Muscle of leg (tissue), 11 donors: ENCODE data around the gene UBQLN1. TPM values are rescaled to one million over a fixed set of nuclear protein-coding genes. Genes with fewer than 3 reads are reported as not detected.

Experiments used
- DNase-seq: peaks from one replicate; pipeline ENCODE4 v3.0.0; 2013
- H3K27ac ChIP-seq: one replicate; pipeline ENCODE4 v1.5.1; 2013; ENCODE audit warnings: mild to moderate bottlenecking, low read length, control low read depth
- H3K27me3 ChIP-seq: one replicate; pipeline ENCODE4 v1.6.1; 2013; ENCODE audit warnings: low read length; ENCODE audit not compliant: control insufficient read depth, insufficient read depth
- H3K36me3 ChIP-seq: one replicate; pipeline ENCODE4 v1.6.1; 2013; ENCODE audit warnings: low read length; ENCODE audit not compliant: control insufficient read depth, insufficient read depth
- H3K4me1 ChIP-seq: one replicate; pipeline ENCODE4 v1.6.1; 2013; ENCODE audit warnings: low read length; ENCODE audit not compliant: control insufficient read depth, insufficient read depth
- H3K4me3 ChIP-seq: one replicate; pipeline ENCODE4 v1.5.1; 2013; ENCODE audit warnings: low read length, control low read depth
- H3K9me3 ChIP-seq: replicated peaks from 2 replicates; pipeline ENCODE4 v1.6.1; 2013; ENCODE audit warnings: low read depth, low read length; ENCODE audit not compliant: control insufficient read depth
- WGBS: methylation state at CpG from one replicate; pipeline ENCODE4 v1.1.5; 2013; ENCODE audit warnings: missing lambda C conversion rate; ENCODE audit not compliant: insufficient coverage; 5-methylcytosine and 5-hydroxymethylcytosine counted together
- polyA plus RNA-seq, 8 donors: library from polyadenylated mRNA; unstranded; fragments of 120-200 nt; gene quantifications; one replicate each; pipeline versions ENCODE4 v1.2.1 to v1.2.3, GENCODE V29; 2013; ENCODE audit warnings: inconsistent platforms in 1 of 8, low replicate concordance in 1 of 8; ENCODE audit not compliant: insufficient read length in 8 of 8, insufficient read depth in 1 of 8
- total RNA-seq: library from RNA; stranded (reverse); fragments of 120-200 nt; gene quantifications from one replicate; pipeline ENCODE4 v1.2.4, GENCODE V29; 2013

UBQLN1 gene
- total and polyA plus RNA-seq, 9 donors = 56.3 to 81.8 (median 68.0) TPM

GRCh38 chr9:83665580-83666200 lies 42.1 kb downstream of the UBQLN1 start:
- H3K4me3 ChIP-seq = no peak overlapping the region
- no peaks in the 10 kb centered on the region for H3K4me1 ChIP-seq
- H3K36me3 ChIP-seq = peaks cover 29% of the 10 kb centered on the region
- peak overlapping the region; percentile 16 for H3K27ac ChIP-seq
- peak; percentile 16 for DNase-seq
- H3K27me3 ChIP-seq = no peaks in the 10 kb centered on the region
- no peaks in the 10 kb centered on the region for H3K9me3 ChIP-seq
- no CpG with 5 or more reads among the region's 5 CpGs for WGBS

GRCh38 chr9:83662933-83663332 lies 44.8 kb downstream of the UBQLN1 start:
- H3K9me3 ChIP-seq = no peaks in the 10 kb centered on the region
- H3K4me3 ChIP-seq = no peak overlapping the region
- DNase-seq = no peak
- no peaks in the 10 kb centered on the region for H3K4me1 ChIP-seq
- WGBS = 83% methylated on average over 1 of the region's 3 CpGs
- no peaks in the 10 kb centered on the region for H3K27me3 ChIP-seq
- H3K27ac ChIP-seq = no peak overlapping the region
- peaks cover 36% of the 10 kb centered on the region for H3K36me3 ChIP-seq

- no peaks in the 10 kb centered on the region for H3K27me3 ChIP-seq
- 94% methylated on average over 6 of the region's 6 CpGs for WGBS
- no peaks in the 10 kb centered on the region for H3K4me1 ChIP-seq
- H3K4me3 ChIP-seq = no peak overlapping the region
- DNase-seq = no peak
- no peaks in the 10 kb centered on the region for H3K9me3 ChIP-seq
- H3K36me3 ChIP-seq = peaks cover 47% of the 10 kb centered on the region
- H3K27ac ChIP-seq = no peak overlapping the region
Observed at GRCh38 chr9:83656952-83657351, 50.8 kb downstream of the UBQLN1 start.

- WGBS = 86% methylated on average over 1 of the region's 2 CpGs
- Histone ChIP-seq H3K4me1 (no peaks in the 10 kb centered on the region), H3K27ac (no peak overlapping the region), H3K4me3 (no peak overlapping the region), H3K27me3 (no peaks in the 10 kb centered on the region), H3K36me3 (peaks cover 47% of the 10 kb centered on the region), H3K9me3 (no peaks in the 10 kb centered on the region)
- DNase-seq = no peak
Observed at GRCh38 chr9:83656032-83656680, 51.6 kb downstream of the UBQLN1 start.

- Histone ChIP-seq H3K9me3 (no peaks in the 10 kb centered on the region), H3K36me3 (peaks cover 45% of the 10 kb centered on the region)
- no CpG with 5 or more reads among the region's 1 CpG for WGBS
Observed at GRCh38 chr9:83655433-83655832, 52.3 kb downstream of the UBQLN1 start.

GRCh38 chr9:83652433-83652832 lies 55.3 kb downstream of the UBQLN1 start:
- Histone ChIP-seq H3K4me1 (no peaks in the 10 kb centered on the region), H3K27ac (no peak overlapping the region), H3K36me3 (peaks cover 37% of the 10 kb centered on the region), H3K27me3 (no peaks in the 10 kb centered on the region), H3K9me3 (no peaks in the 10 kb centered on the region), H3K4me3 (no peak overlapping the region)
- 100% methylated on average over 1 of the region's 1 CpG for WGBS
- no peak for DNase-seq

More at GRCh38 chr9:83655433-83655832, 52.3 kb downstream of the UBQLN1 start:
- H3K4me3 ChIP-seq = no peak overlapping the region
- no peaks in the 10 kb centered on the region for H3K4me1 ChIP-seq
- peak; percentile 17 for DNase-seq
- no peaks in the 10 kb centered on the region for H3K27me3 ChIP-seq
- H3K27ac ChIP-seq = no peak overlapping the region

- Histone ChIP-seq H3K4me3 (no peak overlapping the region), H3K27me3 (no peaks in the 10 kb centered on the region), H3K36me3 (peaks cover 28% of the 10 kb centered on the region), H3K9me3 (no peaks in the 10 kb centered on the region), H3K27ac (no peak overlapping the region), H3K4me1 (no peaks in the 10 kb centered on the region)
- no CpG with 5 or more reads among the region's 2 CpGs for WGBS
- DNase-seq = no peak
Observed at GRCh38 chr9:83651558-83651957, 56.2 kb downstream of the UBQLN1 start.

GRCh38 chr9:83649515-83649914 lies 58.2 kb downstream of the UBQLN1 start:
- Histone ChIP-seq H3K36me3 (peaks cover 17% of the 10 kb centered on the region), H3K27me3 (no peaks in the 10 kb centered on the region), H3K9me3 (no peaks in the 10 kb centered on the region), H3K4me3 (no peak overlapping the region), H3K27ac (no peak overlapping the region), H3K4me1 (no peaks in the 10 kb centered on the region)
- DNase-seq = no peak
- 83% methylated on average over 3 of the region's 4 CpGs for WGBS

GRCh38 chr9:83649080-83649479 lies 58.7 kb downstream of the UBQLN1 start:
- peaks cover 13% of the 10 kb centered on the region for H3K36me3 ChIP-seq
- H3K4me3 ChIP-seq = no peak overlapping the region
- no peaks in the 10 kb centered on the region for H3K27me3 ChIP-seq
- DNase-seq = peak; percentile 27
- H3K9me3 ChIP-seq = no peaks in the 10 kb centered on the region
- H3K27ac ChIP-seq = no peak overlapping the region
- WGBS = 92% methylated on average over 2 of the region's 8 CpGs
- H3K4me1 ChIP-seq = no peaks in the 10 kb centered on the region

GRCh38 chr9:83646500-83647239 lies 61.1 kb downstream of the UBQLN1 start:
- no peak for DNase-seq
- WGBS = 51% methylated on average over 5 of the region's 8 CpGs
- no peaks in the 10 kb centered on the region for H3K4me1 ChIP-seq

More at GRCh38 chr9:83646500-83647239, 61.1 kb downstream of the UBQLN1 start:
- Histone ChIP-seq H3K4me3 (no peak overlapping the region), H3K9me3 (no peaks in the 10 kb centered on the region), H3K27me3 (no peaks in the 10 kb centered on the region), H3K27ac (no peak overlapping the region), H3K36me3 (peaks cover 13% of the 10 kb centered on the region)
